WTC11 (cell line): Measurements from ENCODE around the gene ANO3. TPM values are rescaled to one million over a fixed set of nuclear protein-coding genes. Genes with fewer than 3 reads are reported as not detected.

Source experiments
- ATAC-seq: fragments of 200-7000 bp; cut with Tn5 transposase; 2 replicates; pipeline ENCODE4 v1.10.0; 2021; ENCODE audit warnings: mild to moderate bottlenecking, moderate library complexity
- CTCF ChIA-PET: fragments of 300-600 bp; sonication (Branson Sonifier 250); formaldehyde crosslinking; loops from one replicate; lab custom pipeline; 2021; ENCODE audit warnings: antibody characterized with exemption; lab: Charles Lee
- POLR2A ChIA-PET: fragments of 350-600 bp; sonication (Branson Sonifier 250); formaldehyde crosslinking; loops from one replicate; lab custom pipeline; 2021; ENCODE audit warnings: antibody characterized with exemption; lab: Charles Lee
- DNase-seq: peaks from one replicate; pipeline ENCODE4 v3.0.0; 2021; ENCODE audit warnings: low spot score
- H3K27ac Mint-ChIP-seq: 2 replicates; pipeline ENCODE4 v1.8.0; 2021; ENCODE audit warnings: mixed read lengths
- H3K27me3 Mint-ChIP-seq: 2 replicates; pipeline ENCODE4 v1.8.0; 2021; ENCODE audit warnings: low read depth, mild to moderate bottlenecking, moderate library complexity, mixed read lengths
- H3K36me3 Mint-ChIP-seq: 2 replicates; pipeline ENCODE4 v1.8.0; 2021; ENCODE audit warnings: mixed read lengths
- H3K4me1 Mint-ChIP-seq: 2 replicates; pipeline ENCODE4 v1.8.0; 2022; ENCODE audit warnings: mixed read lengths
- H3K4me3 Mint-ChIP-seq: 2 replicates; pipeline ENCODE4 v1.8.0; 2021; ENCODE audit warnings: mild to moderate bottlenecking, moderate library complexity, mixed read lengths
- H3K9me3 Mint-ChIP-seq: 2 replicates; pipeline ENCODE4 v1.8.0; 2021; ENCODE audit warnings: mixed read lengths
- CREM ChIP-seq: sonication (generic); formaldehyde crosslinking; IDR thresholded peaks from 2 replicates; pipeline ENCODE4 v1.8.1; 2022; ENCODE audit warnings: mild to moderate bottlenecking, missing genetic modification reagents, moderate library complexity
- JUN ChIP-seq: sonication (generic); formaldehyde crosslinking; IDR thresholded peaks from 2 replicates; pipeline ENCODE4 v1.8.0; 2023; ENCODE audit warnings: mild to moderate bottlenecking, missing genetic modification reagents
- PRRX2 ChIP-seq: fragments of 250-450 bp; sonication (Bioruptor Pico); IDR thresholded peaks from 2 replicates; pipeline ENCODE4 v1.8.0; 2021; ENCODE audit warnings: mild to moderate bottlenecking
- RELA ChIP-seq: sonication (generic); formaldehyde crosslinking; IDR thresholded peaks from 2 replicates; pipeline ENCODE4 v1.8.1; 2022; ENCODE audit warnings: missing genetic modification reagents, mild to moderate bottlenecking, borderline replicate concordance
- RORB ChIP-seq: fragments of 250-450 bp; sonication (Bioruptor Pico); IDR thresholded peaks from 2 replicates; pipeline ENCODE4 v1.9.0; 2021; ENCODE audit warnings: mild to moderate bottlenecking
- TEAD4 ChIP-seq: sonication (generic); formaldehyde crosslinking; IDR thresholded peaks from 2 replicates; pipeline ENCODE4 v1.8.0; 2022; ENCODE audit warnings: mild to moderate bottlenecking, missing genetic modification reagents
- ZBTB21 ChIP-seq: sonication (generic); formaldehyde crosslinking; IDR thresholded peaks from 2 replicates; pipeline ENCODE4 v1.8.1; 2023; ENCODE audit warnings: mild to moderate bottlenecking, missing genetic modification reagents, borderline replicate concordance
- ZNF416 ChIP-seq: fragments of 250-450 bp; sonication (Bioruptor Pico); IDR thresholded peaks from 2 replicates; pipeline ENCODE4 v1.9.0; 2021; ENCODE audit warnings: mild to moderate bottlenecking, inconsistent platforms
- total RNA-seq: library from RNA; stranded (reverse); gene quantifications from 3 replicates; pipeline ENCODE4 v1.2.3, GENCODE V29; 2021
- TF ChIP-seq, protein P1 (sequence below): sonication (generic); formaldehyde crosslinking; IDR thresholded peaks from 2 replicates; pipeline ENCODE4 v1.8.1; 2022; ENCODE audit warnings: mild to moderate bottlenecking, moderate library complexity, missing genetic modification reagents
- TF ChIP-seq, protein P2 (sequence below): sonication (generic); formaldehyde crosslinking; IDR thresholded peaks from 2 replicates; pipeline ENCODE4 v1.8.1; 2023; ENCODE audit warnings: mild to moderate bottlenecking, missing genetic modification reagents, borderline replicate concordance
- TF ChIP-seq, protein P3 (sequence below): sonication (generic); formaldehyde crosslinking; IDR thresholded peaks from 2 replicates; pipeline ENCODE4 v1.8.0; 2023; ENCODE audit warnings: missing genetic modification reagents
- TF ChIP-seq, protein P4 (sequence below): fragments of 250-450 bp; sonication (Bioruptor Pico); IDR thresholded peaks from 2 replicates; pipeline ENCODE4 v1.9.0; 2021; ENCODE audit warnings: mild to moderate bottlenecking
- TF ChIP-seq, protein P5 (sequence below): sonication (generic); formaldehyde crosslinking; IDR thresholded peaks from 2 replicates; pipeline ENCODE4 v1.8.0; 2023; ENCODE audit warnings: missing genetic modification reagents, mild to moderate bottlenecking, borderline replicate concordance
- TF ChIP-seq, protein P6 (sequence below): fragments of 250-450 bp; sonication (Bioruptor Pico); IDR thresholded peaks from 2 replicates; pipeline ENCODE4 v1.9.0; 2021; ENCODE audit warnings: moderate library complexity, mild to moderate bottlenecking, inconsistent platforms, borderline replicate concordance
- TF ChIP-seq, protein P7 (sequence below): sonication (generic); formaldehyde crosslinking; IDR thresholded peaks from 2 replicates; pipeline ENCODE4 v1.8.0; 2022; ENCODE audit warnings: mild to moderate bottlenecking, missing genetic modification reagents

Gene ANO3
- total RNA-seq, 1 experiment from 2014 or later, result 0.11 TPM

DNA sequence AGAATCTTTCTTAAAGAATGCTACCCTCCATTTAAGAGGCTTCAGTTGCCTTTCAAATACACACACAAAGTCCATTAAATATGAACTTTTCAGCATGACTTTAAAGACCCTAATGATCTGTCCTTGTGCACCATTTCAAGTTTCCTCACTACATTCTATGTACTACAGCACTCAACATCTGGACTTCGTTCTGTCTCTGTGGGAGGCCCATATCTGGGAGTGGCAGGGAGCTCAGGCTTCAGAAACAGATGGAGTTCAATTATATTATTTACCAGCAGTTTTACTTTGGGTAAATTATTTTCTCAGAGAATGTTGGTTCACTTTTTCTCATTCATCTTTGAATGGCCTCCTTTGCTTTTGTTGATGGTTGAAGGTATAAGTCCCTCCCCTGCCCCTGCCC, 67.4 kb downstream of the ANO3 start:
- TF ChIP-seq, protein P1, sequence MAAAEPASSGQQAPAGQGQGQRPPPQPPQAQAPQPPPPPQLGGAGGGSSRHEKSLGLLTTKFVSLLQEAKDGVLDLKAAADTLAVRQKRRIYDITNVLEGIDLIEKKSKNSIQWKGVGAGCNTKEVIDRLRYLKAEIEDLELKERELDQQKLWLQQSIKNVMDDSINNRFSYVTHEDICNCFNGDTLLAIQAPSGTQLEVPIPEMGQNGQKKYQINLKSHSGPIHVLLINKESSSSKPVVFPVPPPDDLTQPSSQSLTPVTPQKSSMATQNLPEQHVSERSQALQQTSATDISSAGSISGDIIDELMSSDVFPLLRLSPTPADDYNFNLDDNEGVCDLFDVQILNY, result no peak
- TF ChIP-seq, all 79 proteins: peak for 0
- Mint-ChIP-seq H3K36me3 (no peaks in the 10 kb centered on the region), H3K4me3 (no peak overlapping the region), H3K4me1 (no peaks in the 10 kb centered on the region), H3K9me3 (no peaks in the 10 kb centered on the region), H3K27me3 (no peaks in the 10 kb centered on the region; the same call in 1 of the 2 replicates), H3K27ac (no peak overlapping the region)
- ChIA-PET POLR2A (no interaction called here), CTCF (no interaction called here)
- no peak for ATAC-seq
- no peak for DNase-seq

DNA sequence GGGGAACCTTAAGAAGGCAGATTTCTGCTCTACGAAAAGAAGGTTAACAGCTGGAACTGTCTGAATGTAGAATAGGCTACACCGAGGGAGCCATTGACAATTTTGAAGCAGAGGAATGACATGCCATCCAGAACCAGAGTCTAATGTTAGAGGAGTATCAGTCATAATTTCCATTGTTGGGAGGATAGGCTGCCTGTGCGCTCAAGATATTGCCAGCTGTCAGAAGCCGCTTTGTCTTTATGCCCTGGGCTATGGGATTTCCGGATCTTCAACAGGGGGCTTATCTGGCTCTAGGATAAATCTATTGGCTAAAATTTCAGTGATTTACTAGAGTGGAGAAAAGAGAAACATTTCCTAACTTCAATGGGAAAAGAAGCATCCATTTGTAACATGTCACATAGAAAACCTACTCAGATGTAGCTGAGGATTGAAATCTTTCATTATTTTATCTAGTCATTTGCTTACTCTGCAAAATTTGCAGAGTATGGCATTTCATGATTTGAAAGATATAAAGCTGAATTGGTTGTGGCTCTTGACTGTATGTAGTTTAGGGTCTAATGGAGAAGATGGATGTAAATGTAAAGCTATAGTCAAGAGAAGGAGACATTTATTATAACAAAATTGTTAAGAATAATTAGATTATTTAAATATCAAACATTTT, 78.9 kb downstream of the ANO3 start:
- CTCF ChIA-PET, result no interaction called here
- H3K9me3 Mint-ChIP-seq, result no peaks in the 10 kb centered on the region
- no peak for ATAC-seq
- H3K27me3 Mint-ChIP-seq, result no peaks in the 10 kb centered on the region; the same call in 1 of the 2 replicates
- H3K27ac Mint-ChIP-seq, result no peak overlapping the region
- no peaks in the 10 kb centered on the region for H3K36me3 Mint-ChIP-seq
- H3K4me1 Mint-ChIP-seq, result no peaks in the 10 kb centered on the region
- DNase-seq, result no peak
- POLR2A ChIA-PET, result no interaction called here
- TF ChIP-seq JUN, result no peak
- no peak for TF ChIP-seq CREM (CRISPR knock-in tag)
- TF ChIP-seq, protein P2, sequence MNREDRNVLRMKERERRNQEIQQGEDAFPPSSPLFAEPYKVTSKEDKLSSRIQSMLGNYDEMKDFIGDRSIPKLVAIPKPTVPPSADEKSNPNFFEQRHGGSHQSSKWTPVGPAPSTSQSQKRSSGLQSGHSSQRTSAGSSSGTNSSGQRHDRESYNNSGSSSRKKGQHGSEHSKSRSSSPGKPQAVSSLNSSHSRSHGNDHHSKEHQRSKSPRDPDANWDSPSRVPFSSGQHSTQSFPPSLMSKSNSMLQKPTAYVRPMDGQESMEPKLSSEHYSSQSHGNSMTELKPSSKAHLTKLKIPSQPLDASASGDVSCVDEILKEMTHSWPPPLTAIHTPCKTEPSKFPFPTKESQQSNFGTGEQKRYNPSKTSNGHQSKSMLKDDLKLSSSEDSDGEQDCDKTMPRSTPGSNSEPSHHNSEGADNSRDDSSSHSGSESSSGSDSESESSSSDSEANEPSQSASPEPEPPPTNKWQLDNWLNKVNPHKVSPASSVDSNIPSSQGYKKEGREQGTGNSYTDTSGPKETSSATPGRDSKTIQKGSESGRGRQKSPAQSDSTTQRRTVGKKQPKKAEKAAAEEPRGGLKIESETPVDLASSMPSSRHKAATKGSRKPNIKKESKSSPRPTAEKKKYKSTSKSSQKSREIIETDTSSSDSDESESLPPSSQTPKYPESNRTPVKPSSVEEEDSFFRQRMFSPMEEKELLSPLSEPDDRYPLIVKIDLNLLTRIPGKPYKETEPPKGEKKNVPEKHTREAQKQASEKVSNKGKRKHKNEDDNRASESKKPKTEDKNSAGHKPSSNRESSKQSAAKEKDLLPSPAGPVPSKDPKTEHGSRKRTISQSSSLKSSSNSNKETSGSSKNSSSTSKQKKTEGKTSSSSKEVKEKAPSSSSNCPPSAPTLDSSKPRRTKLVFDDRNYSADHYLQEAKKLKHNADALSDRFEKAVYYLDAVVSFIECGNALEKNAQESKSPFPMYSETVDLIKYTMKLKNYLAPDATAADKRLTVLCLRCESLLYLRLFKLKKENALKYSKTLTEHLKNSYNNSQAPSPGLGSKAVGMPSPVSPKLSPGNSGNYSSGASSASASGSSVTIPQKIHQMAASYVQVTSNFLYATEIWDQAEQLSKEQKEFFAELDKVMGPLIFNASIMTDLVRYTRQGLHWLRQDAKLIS (CRISPR knock-in tag), result no peak
- TF ChIP-seq, all 79 proteins: peak for 0
- no peak overlapping the region for H3K4me3 Mint-ChIP-seq

DNA sequence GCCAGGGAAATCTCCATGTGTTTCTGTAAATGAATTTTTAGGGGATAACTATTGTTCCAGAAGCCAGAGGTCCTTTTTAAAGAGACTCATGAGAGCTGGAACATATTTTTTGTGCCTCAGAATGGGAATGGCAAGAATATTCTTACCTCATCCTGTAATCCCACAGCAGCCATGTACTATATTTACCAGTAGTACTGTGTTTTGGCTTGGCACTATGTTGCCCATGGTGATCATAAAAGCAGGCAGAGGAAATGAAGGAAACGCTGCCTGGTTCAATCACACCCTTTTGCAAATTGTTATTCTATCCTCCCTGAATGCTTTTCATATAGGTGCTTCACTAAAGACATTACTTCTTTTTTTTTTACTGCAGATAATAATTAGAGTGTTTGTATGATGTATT, 81.0 kb downstream of the ANO3 start:
- no peaks in the 10 kb centered on the region for H3K36me3 Mint-ChIP-seq
- H3K27me3 Mint-ChIP-seq, result no peaks in the 10 kb centered on the region; the same call in 1 of the 2 replicates
- no peaks in the 10 kb centered on the region for H3K4me1 Mint-ChIP-seq
- H3K4me3 Mint-ChIP-seq, result no peak overlapping the region
- H3K27ac Mint-ChIP-seq, result no peak overlapping the region
- ChIA-PET CTCF (no interaction called here), POLR2A (no interaction called here)
- DNase-seq, result no peak
- no peak for TF ChIP-seq RORB (CRISPR knock-in tag)
- no peak for TF ChIP-seq ZNF416
- no peak for TF ChIP-seq PRRX2 (CRISPR knock-in tag)
- TF ChIP-seq RELA (CRISPR knock-in tag), result no peak
- TF ChIP-seq, protein P3, sequence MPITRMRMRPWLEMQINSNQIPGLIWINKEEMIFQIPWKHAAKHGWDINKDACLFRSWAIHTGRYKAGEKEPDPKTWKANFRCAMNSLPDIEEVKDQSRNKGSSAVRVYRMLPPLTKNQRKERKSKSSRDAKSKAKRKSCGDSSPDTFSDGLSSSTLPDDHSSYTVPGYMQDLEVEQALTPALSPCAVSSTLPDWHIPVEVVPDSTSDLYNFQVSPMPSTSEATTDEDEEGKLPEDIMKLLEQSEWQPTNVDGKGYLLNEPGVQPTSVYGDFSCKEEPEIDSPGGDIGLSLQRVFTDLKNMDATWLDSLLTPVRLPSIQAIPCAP (CRISPR knock-in tag), result no peak
- TF ChIP-seq TEAD4 (CRISPR knock-in tag), result no peak
- TF ChIP-seq, protein P4, sequence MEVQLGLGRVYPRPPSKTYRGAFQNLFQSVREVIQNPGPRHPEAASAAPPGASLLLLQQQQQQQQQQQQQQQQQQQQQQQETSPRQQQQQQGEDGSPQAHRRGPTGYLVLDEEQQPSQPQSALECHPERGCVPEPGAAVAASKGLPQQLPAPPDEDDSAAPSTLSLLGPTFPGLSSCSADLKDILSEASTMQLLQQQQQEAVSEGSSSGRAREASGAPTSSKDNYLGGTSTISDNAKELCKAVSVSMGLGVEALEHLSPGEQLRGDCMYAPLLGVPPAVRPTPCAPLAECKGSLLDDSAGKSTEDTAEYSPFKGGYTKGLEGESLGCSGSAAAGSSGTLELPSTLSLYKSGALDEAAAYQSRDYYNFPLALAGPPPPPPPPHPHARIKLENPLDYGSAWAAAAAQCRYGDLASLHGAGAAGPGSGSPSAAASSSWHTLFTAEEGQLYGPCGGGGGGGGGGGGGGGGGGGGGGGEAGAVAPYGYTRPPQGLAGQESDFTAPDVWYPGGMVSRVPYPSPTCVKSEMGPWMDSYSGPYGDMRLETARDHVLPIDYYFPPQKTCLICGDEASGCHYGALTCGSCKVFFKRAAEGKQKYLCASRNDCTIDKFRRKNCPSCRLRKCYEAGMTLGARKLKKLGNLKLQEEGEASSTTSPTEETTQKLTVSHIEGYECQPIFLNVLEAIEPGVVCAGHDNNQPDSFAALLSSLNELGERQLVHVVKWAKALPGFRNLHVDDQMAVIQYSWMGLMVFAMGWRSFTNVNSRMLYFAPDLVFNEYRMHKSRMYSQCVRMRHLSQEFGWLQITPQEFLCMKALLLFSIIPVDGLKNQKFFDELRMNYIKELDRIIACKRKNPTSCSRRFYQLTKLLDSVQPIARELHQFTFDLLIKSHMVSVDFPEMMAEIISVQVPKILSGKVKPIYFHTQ, result no peak
- TF ChIP-seq ZBTB21 (CRISPR knock-in tag), result no peak
- TF ChIP-seq, protein P5, sequence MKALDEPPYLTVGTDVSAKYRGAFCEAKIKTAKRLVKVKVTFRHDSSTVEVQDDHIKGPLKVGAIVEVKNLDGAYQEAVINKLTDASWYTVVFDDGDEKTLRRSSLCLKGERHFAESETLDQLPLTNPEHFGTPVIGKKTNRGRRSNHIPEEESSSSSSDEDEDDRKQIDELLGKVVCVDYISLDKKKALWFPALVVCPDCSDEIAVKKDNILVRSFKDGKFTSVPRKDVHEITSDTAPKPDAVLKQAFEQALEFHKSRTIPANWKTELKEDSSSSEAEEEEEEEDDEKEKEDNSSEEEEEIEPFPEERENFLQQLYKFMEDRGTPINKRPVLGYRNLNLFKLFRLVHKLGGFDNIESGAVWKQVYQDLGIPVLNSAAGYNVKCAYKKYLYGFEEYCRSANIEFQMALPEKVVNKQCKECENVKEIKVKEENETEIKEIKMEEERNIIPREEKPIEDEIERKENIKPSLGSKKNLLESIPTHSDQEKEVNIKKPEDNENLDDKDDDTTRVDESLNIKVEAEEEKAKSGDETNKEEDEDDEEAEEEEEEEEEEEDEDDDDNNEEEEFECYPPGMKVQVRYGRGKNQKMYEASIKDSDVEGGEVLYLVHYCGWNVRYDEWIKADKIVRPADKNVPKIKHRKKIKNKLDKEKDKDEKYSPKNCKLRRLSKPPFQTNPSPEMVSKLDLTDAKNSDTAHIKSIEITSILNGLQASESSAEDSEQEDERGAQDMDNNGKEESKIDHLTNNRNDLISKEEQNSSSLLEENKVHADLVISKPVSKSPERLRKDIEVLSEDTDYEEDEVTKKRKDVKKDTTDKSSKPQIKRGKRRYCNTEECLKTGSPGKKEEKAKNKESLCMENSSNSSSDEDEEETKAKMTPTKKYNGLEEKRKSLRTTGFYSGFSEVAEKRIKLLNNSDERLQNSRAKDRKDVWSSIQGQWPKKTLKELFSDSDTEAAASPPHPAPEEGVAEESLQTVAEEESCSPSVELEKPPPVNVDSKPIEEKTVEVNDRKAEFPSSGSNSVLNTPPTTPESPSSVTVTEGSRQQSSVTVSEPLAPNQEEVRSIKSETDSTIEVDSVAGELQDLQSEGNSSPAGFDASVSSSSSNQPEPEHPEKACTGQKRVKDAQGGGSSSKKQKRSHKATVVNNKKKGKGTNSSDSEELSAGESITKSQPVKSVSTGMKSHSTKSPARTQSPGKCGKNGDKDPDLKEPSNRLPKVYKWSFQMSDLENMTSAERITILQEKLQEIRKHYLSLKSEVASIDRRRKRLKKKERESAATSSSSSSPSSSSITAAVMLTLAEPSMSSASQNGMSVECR (CRISPR knock-in tag), result no peak
- TF ChIP-seq, protein P6, sequence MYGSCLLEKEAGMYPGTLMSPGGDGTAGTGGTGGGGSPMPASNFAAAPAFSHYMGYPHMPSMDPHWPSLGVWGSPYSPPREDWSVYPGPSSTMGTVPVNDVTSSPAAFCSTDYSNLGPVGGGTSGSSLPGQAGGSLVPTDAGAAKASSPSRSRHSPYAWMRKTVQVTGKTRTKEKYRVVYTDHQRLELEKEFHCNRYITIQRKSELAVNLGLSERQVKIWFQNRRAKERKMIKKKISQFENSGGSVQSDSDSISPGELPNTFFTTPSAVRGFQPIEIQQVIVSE (CRISPR knock-in tag), result no peak
- TF ChIP-seq, protein P7, sequence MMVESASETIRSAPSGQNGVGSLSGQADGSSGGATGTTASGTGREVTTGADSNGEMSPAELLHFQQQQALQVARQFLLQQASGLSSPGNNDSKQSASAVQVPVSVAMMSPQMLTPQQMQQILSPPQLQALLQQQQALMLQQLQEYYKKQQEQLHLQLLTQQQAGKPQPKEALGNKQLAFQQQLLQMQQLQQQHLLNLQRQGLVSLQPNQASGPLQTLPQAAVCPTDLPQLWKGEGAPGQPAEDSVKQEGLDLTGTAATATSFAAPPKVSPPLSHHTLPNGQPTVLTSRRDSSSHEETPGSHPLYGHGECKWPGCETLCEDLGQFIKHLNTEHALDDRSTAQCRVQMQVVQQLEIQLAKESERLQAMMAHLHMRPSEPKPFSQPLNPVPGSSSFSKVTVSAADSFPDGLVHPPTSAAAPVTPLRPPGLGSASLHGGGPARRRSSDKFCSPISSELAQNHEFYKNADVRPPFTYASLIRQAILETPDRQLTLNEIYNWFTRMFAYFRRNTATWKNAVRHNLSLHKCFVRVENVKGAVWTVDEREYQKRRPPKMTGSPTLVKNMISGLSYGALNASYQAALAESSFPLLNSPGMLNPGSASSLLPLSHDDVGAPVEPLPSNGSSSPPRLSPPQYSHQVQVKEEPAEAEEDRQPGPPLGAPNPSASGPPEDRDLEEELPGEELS (CRISPR knock-in tag), result no peak
- no peaks in the 10 kb centered on the region for H3K9me3 Mint-ChIP-seq
- ATAC-seq, result no peak
